PFSK-1 (cell line): ENCODE results near the gene PTGDS.

Experiments
- FOXP2 ChIP-seq: optimal IDR thresholded peaks from 2 replicates; pipeline ENCODE3; 2011; ENCODE audit warnings: borderline replicate concordance, control low read depth, inconsistent platforms; ENCODE audit not compliant: insufficient read depth; ENCODE audit errors: extremely low read length, extremely low read depth
- POLR2AphosphoS5 ChIP-seq: IDR thresholded peaks from 2 replicates; pipeline ENCODE4 v1.6.1; 2012; ENCODE audit warnings: low read depth, mild to moderate bottlenecking, control low read depth, low read length, moderate library complexity
- REST ChIP-seq, 2 experiments: IDR thresholded peaks; 2 replicates each; pipeline versions ENCODE4 v1.6.1 to v1.8.0; 2011 to 2012; ENCODE audit warnings: low read depth in 2 of 2, low read length in 2 of 2, control low read depth in 1 of 2, inconsistent platforms in 1 of 2, mild to moderate bottlenecking in 1 of 2, moderate library complexity in 1 of 2; ENCODE audit not compliant: insufficient read depth in 1 of 2
- SIN3A ChIP-seq: IDR thresholded peaks from 2 replicates; pipeline ENCODE4 v1.6.1; 2012; ENCODE audit warnings: mild to moderate bottlenecking, low read length, moderate library complexity, borderline replicate concordance; ENCODE audit not compliant: insufficient read depth
- TAF1 ChIP-seq: IDR thresholded peaks from 2 replicates; pipeline ENCODE4 v1.6.1; 2012; ENCODE audit warnings: low read length, control low read depth, borderline replicate concordance; ENCODE audit not compliant: insufficient read depth

PTGDS gene

GRCh38 chr9:137002646-137003041, 25.3 kb downstream of the PTGDS start:
- TF ChIP-seq SIN3A (no peak), TAF1 (no peak), REST (IDR thresholded peaks at IDR 0.05; ENCODE audit: insufficient read depth in 1 of 2, low read depth in 2 of 2, low read length in 2 of 2) (no peak), FOXP2 (no peak), POLR2AphosphoS5 (no peak)

GRCh38 chr9:137006116-137007003, 29.1 kb downstream of the PTGDS start:
- TF ChIP-seq REST (IDR thresholded peaks at IDR 0.05; ENCODE audit: insufficient read depth in 1 of 2, low read depth in 2 of 2, low read length in 2 of 2) (no peak), SIN3A (no peak), FOXP2 (no peak), POLR2AphosphoS5 (no peak), TAF1 (no peak)

GRCh38 chr9:137007108-137007815, 30.0 kb downstream of the PTGDS start:
- TF ChIP-seq POLR2AphosphoS5 (no peak), REST (IDR thresholded peaks at IDR 0.05; ENCODE audit: insufficient read depth in 1 of 2, low read depth in 2 of 2, low read length in 2 of 2) (no peak), TAF1 (no peak), FOXP2 (no peak), SIN3A (no peak)

- TF ChIP-seq REST (IDR thresholded peaks at IDR 0.05; ENCODE audit: insufficient read depth in 1 of 2, low read depth in 2 of 2, low read length in 2 of 2) (no peak), POLR2AphosphoS5 (no peak), SIN3A (no peak), TAF1 (no peak), FOXP2 (no peak)
Observed at GRCh38 chr9:137007816-137008270, 30.5 kb downstream of the PTGDS start.
